Activated CD8-positive, alpha-beta memory T cell treated with anti-CD3 and anti-CD28 coated beads, Interleukin-2, amount 50 U/mL, for 4 hours (primary cell): ENCODE measurements around the gene PIGQ.

ENCODE experiments used
- DNase-seq: peaks from one replicate; pipeline ENCODE4 v3.0.0-alpha.2; 2020

Gene PIGQ

GRCh38 chr16:610513-611381 lies 41.0 kb downstream of the PIGQ start:
- DNase-seq, result peak; percentile 67

GRCh38 chr16:615122-615521 lies 45.4 kb downstream of the PIGQ start:
- DNase-seq, result no peak

GRCh38 chr16:616733-617586 lies 47.2 kb downstream of the PIGQ start:
- no peak for DNase-seq

- DNase-seq, result no peak
Observed at GRCh38 chr16:617855-618254, 48.1 kb downstream of the PIGQ start.

- no peak for DNase-seq
Observed at GRCh38 chr16:619476-620100, 49.8 kb downstream of the PIGQ start.

- DNase-seq, result no peak
Observed at GRCh38 chr16:620700-621525, 51.1 kb downstream of the PIGQ start.

GRCh38 chr16:621526-622105 lies 51.8 kb downstream of the PIGQ start:
- no peak for DNase-seq

- DNase-seq, result no peak
Observed at GRCh38 chr16:622920-623280, 53.1 kb downstream of the PIGQ start.

- no peak for DNase-seq
Observed at GRCh38 chr16:624526-625070, 54.8 kb downstream of the PIGQ start.

GRCh38 chr16:625117-625976 lies 55.6 kb downstream of the PIGQ start:
- no peak for DNase-seq

GRCh38 chr16:625977-626765 lies 56.4 kb downstream of the PIGQ start:
- no peak for DNase-seq

GRCh38 chr16:626787-627453 lies 57.2 kb downstream of the PIGQ start:
- DNase-seq, result no peak

GRCh38 chr16:627454-628239 lies 57.9 kb downstream of the PIGQ start:
- DNase-seq, result no peak

- no peak for DNase-seq
Observed at GRCh38 chr16:628321-629061, 58.7 kb downstream of the PIGQ start.

- no peak for DNase-seq
Observed at GRCh38 chr16:629185-629832, 59.5 kb downstream of the PIGQ start.

- DNase-seq, result no peak
Observed at GRCh38 chr16:629833-630248, 60.1 kb downstream of the PIGQ start.

- no peak for DNase-seq
Observed at GRCh38 chr16:630249-630814, 60.6 kb downstream of the PIGQ start.
